Lung (tissue), 12 donors: Measurements from ENCODE around the gene EVA1C. TPM values are rescaled to one million over a fixed set of nuclear protein-coding genes. Genes with fewer than 3 reads are reported as not detected.
"Not testable (repeated sequence)": the region's sequence is repeated elsewhere in the genome, so short reads cannot be mapped to it uniquely, and the experiment has no call there.

Source experiments
- ATAC-seq: fragments of 200-7000 bp; cut with Tn5 transposase; one replicate; pipeline ENCODE4 v1.9.1; 2020; ENCODE audit warnings: moderate number of reproducible peaks; ENCODE audit not compliant: insufficient read depth, low FRiP score
- DNase-seq, 3 donors: peaks; one replicate each; pipeline ENCODE4 v3.0.0-alpha.2; 2013 to 2017
- H3K27ac ChIP-seq, 2 donors: one replicate each; pipeline ENCODE4 v1.5.1; 2013; ENCODE audit warnings: mild to moderate bottlenecking in 2 of 2, moderate library complexity in 2 of 2, control low read depth in 1 of 2, inconsistent platforms in 1 of 2, low read depth in 1 of 2, low read length in 1 of 2
- H3K27me3 ChIP-seq, 3 donors: one replicate each; pipeline ENCODE4 v1.5.1; 2013; ENCODE audit warnings: low read length in 2 of 3; ENCODE audit not compliant: control insufficient read depth in 3 of 3, insufficient read depth in 3 of 3
- H3K36me3 ChIP-seq, 4 donors: one replicate each; pipeline ENCODE4 v1.5.1; 2013; ENCODE audit warnings: low read length in 4 of 4, mild to moderate bottlenecking in 1 of 4, moderate library complexity in 1 of 4; ENCODE audit not compliant: control insufficient read depth in 4 of 4, insufficient read depth in 4 of 4
- H3K4me1 ChIP-seq, 5 donors: one replicate each; pipeline ENCODE4 v1.5.1; 2013; ENCODE audit warnings: low read length in 5 of 5, mild to moderate bottlenecking in 2 of 5, moderate library complexity in 1 of 5; ENCODE audit not compliant: control insufficient read depth in 5 of 5, insufficient read depth in 5 of 5
- H3K4me3 ChIP-seq: one replicate; pipeline ENCODE4 v1.5.1; 2013; ENCODE audit warnings: mild to moderate bottlenecking, control low read depth, moderate library complexity
- H3K9ac ChIP-seq, 2 donors: one replicate each; pipeline ENCODE4 v1.5.1; 2013; ENCODE audit warnings: low read length in 2 of 2, control low read depth in 1 of 2; ENCODE audit not compliant: insufficient read depth in 1 of 2
- H3K9me3 ChIP-seq, 4 donors: one replicate each; pipeline ENCODE4 v1.5.1; 2013; ENCODE audit warnings: low read length in 3 of 4, mild to moderate bottlenecking in 1 of 4, moderate library complexity in 1 of 4; ENCODE audit not compliant: control insufficient read depth in 4 of 4, insufficient read depth in 3 of 4
- WGBS, 2 donors: extraction: QIAGEN DNeasy Blood & Tissue Kit; methylation state at CpG; one replicate each; pipeline ENCODE4 v1.1.7; 2013; 5-methylcytosine and 5-hydroxymethylcytosine counted together
- polyA plus RNA-seq, 2 donors: library from polyadenylated mRNA; stranded (reverse); fragments of 200-250 nt; gene quantifications; one replicate each; pipeline ENCODE4 v1.2.1, GENCODE V29; 2013
- total RNA-seq, 2 donors: library from RNA; depleted of rRNA in 1 of 2; stranded (reverse); fragments of >200 nt in 1 of 2; gene quantifications; one replicate each; pipeline ENCODE4 v1.2.1, GENCODE V29; 2014 to 2021
- TF ChIP-seq, protein P1 (sequence below): IDR thresholded peaks from 2 replicates; pipeline ENCODE4 v1.5.1; 2012; ENCODE audit warnings: mild to moderate bottlenecking; ENCODE audit errors: control extremely low read depth, extremely low read depth
- donor health status: control.
- donor health status: control.
- donor health status: Bipolar disorder and iron deficiency.
- donor health status: healthy.
- donor health status: DM: yes; HTN: yes; CAD: no.

The EVA1C gene
- total and polyA plus RNA-seq, 4 donors = 13.9 to 59.0 (median 48.6) TPM

DNA sequence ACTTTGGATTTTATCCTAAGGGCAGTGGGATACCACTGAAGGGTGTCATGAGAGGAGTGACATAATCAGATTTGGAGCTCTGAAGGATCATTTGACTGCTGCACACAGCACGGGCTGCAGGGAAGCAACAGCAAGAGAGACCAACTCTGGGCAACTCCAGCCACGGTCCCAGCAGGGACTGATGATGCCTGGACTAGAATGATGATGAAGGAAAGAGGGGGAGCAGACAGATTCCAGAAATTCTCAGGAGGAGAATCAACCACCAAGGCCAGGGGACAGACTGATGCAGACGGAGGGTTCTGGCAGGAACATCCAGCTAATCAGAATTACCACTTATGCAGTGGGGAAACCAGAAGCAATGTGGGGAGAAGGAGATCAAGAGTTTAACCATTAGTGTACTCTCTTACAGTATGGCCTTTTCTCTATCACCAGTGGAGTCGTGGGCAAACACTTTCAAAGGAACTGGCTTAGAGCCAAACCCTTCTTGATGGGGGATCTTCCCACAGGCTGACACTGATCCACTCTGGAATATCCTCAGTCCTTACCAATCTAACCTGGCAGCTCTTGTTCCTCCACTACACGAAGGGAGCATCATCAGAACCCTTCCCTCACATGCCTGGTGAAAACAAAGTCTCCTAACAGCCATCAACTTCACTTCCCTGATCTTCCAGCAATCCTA is 23.0 kb upstream of the EVA1C start:
- Histone ChIP-seq H3K27ac (no peak overlapping the region), H3K9me3 (no peaks in the 10 kb centered on the region), H3K9ac (no peak overlapping the region), H3K27me3 (peaks cover 0 to 3% (median 0%) of the 10 kb centered on the region in 3 donors), H3K4me3 (no peak overlapping the region), H3K4me1 (peaks cover 0 to 21% (median 12%) of the 10 kb centered on the region in 5 donors), H3K36me3 (peaks cover 0 to 7% (median under 1%) of the 10 kb centered on the region in 4 donors)
- 74% methylated on average over 5 of the region's 5 CpGs for WGBS, 2 donors
- TF ChIP-seq, protein P1, sequence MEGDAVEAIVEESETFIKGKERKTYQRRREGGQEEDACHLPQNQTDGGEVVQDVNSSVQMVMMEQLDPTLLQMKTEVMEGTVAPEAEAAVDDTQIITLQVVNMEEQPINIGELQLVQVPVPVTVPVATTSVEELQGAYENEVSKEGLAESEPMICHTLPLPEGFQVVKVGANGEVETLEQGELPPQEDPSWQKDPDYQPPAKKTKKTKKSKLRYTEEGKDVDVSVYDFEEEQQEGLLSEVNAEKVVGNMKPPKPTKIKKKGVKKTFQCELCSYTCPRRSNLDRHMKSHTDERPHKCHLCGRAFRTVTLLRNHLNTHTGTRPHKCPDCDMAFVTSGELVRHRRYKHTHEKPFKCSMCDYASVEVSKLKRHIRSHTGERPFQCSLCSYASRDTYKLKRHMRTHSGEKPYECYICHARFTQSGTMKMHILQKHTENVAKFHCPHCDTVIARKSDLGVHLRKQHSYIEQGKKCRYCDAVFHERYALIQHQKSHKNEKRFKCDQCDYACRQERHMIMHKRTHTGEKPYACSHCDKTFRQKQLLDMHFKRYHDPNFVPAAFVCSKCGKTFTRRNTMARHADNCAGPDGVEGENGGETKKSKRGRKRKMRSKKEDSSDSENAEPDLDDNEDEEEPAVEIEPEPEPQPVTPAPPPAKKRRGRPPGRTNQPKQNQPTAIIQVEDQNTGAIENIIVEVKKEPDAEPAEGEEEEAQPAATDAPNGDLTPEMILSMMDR = no peak
- ATAC-seq = no peak
- DNase-seq = no peak

DNA sequence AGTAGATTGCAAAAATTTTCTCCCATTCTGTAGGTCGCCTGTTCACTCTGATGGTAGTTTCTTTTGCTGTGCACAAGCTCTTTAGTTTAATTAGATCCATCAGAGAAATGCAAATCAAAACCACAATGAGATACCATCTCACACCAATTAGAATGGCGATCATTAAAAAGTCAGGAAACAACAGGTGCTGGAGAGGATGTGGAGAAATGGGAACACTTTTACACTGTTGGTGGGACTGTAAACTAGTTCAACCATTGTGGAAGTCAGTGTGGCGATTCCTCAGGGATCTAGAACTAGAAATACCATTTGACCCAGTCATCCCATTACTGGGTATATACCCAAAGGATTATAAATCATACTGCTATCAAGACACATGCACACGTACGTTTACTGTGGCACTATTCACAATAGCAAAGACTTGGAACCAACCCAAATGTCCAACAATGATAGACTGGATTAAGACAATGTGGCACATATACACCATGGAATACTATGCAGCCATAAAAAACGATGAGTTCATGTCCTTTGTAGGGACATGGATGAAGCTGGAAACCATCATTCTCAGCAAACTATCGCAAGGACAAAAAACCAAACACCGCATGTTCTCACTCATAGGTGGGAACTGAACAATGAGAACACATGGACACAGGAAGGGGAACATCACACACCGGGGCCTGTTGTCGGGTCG is 21.8 kb upstream of the EVA1C start:
- 91 to 93% methylated on average over 8 to 9 of the region's 11 CpGs for WGBS, 2 donors
- not testable (repeated sequence) for DNase-seq, H3K36me3 ChIP-seq, H3K27me3 ChIP-seq, H3K4me3 ChIP-seq, ATAC-seq, H3K9me3 ChIP-seq, H3K27ac ChIP-seq, H3K9ac ChIP-seq
- peaks cover 0 to 21% (median 12%) of the 10 kb centered on the region in 5 donors for H3K4me1 ChIP-seq

DNA sequence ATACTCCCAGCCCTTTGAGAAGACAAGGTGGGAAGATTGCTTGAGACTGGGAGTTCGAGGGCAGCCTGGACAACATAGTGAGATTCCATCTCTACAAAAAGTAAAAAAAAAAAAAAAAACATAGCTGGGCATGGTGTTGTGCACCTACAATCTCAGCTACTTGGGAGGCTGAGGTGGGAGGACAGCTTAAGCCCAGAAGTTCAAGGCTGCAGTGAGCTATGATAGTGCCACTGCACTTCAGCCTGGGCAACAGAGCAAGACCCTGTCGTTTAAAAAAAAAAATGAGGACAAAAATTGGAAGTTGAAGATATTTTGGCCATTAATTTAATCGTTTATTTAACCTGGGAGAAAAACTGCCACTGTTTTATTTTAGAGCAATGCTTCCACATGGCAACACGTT is 20.8 kb upstream of the EVA1C start:
- Histone ChIP-seq H3K4me3 (peak overlapping the region; percentile 100), H3K27ac (no peak overlapping the region), H3K36me3 (peaks cover 0 to 6% (median 0%) of the 10 kb centered on the region in 4 donors), H3K27me3 (peaks cover 0 to 3% (median 0%) of the 10 kb centered on the region in 3 donors), H3K4me1 (peaks cover 0 to 21% (median 12%) of the 10 kb centered on the region in 5 donors), H3K9ac (no peak overlapping the region), H3K9me3 (no peaks in the 10 kb centered on the region)
- ATAC-seq (no peak), DNase-seq (no peak)
- 67 to 71% methylated on average over 4 of the region's 4 CpGs for WGBS, 2 donors
- TF ChIP-seq, protein P1 = no peak

- DNase-seq (no peak), ATAC-seq (peak; percentile 9)
- Histone ChIP-seq H3K9me3 (no peaks in the 10 kb centered on the region), H3K9ac (peak overlapping the region in 1 of 2 donors; percentile 50), H3K4me3 (peak overlapping the region; percentile 100), H3K36me3 (peaks cover 0 to 6% (median 0%) of the 10 kb centered on the region in 4 donors), H3K4me1 (peaks cover 0 to 21% (median 12%) of the 10 kb centered on the region in 5 donors), H3K27me3 (peaks cover 0 to 3% (median 0%) of the 10 kb centered on the region in 3 donors), H3K27ac (peak overlapping the region in 1 of 2 donors; percentile 35)
- TF ChIP-seq, protein P1 = no peak
- WGBS, 2 donors = 0 to 1% methylated on average over 32 of the region's 32 CpGs
Observed at GRCh38 chr21:32392299-32392879, 20.1 kb upstream of the EVA1C start.
